Suprapubic skin (tissue), 4 donors: ENCODE measurements around the gene ST3GAL3. TPM values are rescaled to one million over a fixed set of nuclear protein-coding genes. Genes with fewer than 3 reads are reported as not detected.

Experiments used
- DNase-seq, 2 donors: peaks; one replicate each; pipeline ENCODE4 v3.0.0-alpha.2; 2019; ENCODE audit warnings: low spot score in 2 of 2
- H3K27ac ChIP-seq: fragments of 200-600 bp; sonication (generic); one replicate; pipeline ENCODE4 v1.5.1; 2019
- H3K27me3 ChIP-seq: fragments of 200-600 bp; sonication (generic); one replicate; pipeline ENCODE4 v1.5.1; 2019
- H3K36me3 ChIP-seq: fragments of 200-600 bp; sonication (generic); one replicate; pipeline ENCODE4 v1.5.1; 2019
- H3K4me1 ChIP-seq: fragments of 200-600 bp; sonication (generic); one replicate; pipeline ENCODE4 v1.5.1; 2019
- H3K4me3 ChIP-seq: fragments of 200-600 bp; sonication (generic); one replicate; pipeline ENCODE4 v1.5.1; 2019; ENCODE audit warnings: mild to moderate bottlenecking
- H3K9me3 ChIP-seq: fragments of 200-600 bp; sonication (generic); one replicate; pipeline ENCODE4 v1.5.1; 2019
- CTCF ChIP-seq, 2 donors: fragments of 200-600 bp in 1 of 2; fragments of 450-650 bp in 1 of 2; sonication (generic) in 1 of 2; IDR thresholded peaks; one replicate each; pipeline ENCODE4 v1.5.1; 2016 to 2019; ENCODE audit warnings: antibody characterized with exemption in 2 of 2, mild to moderate bottlenecking in 1 of 2, moderate library complexity in 1 of 2
- EP300 ChIP-seq: sonication (generic); formaldehyde crosslinking; IDR thresholded peaks from one replicate; pipeline ENCODE4 v1.6.1; 2017; ENCODE audit warnings: antibody characterized with exemption
- POLR2A ChIP-seq, 2 donors: fragments of 450-650 bp; IDR thresholded peaks; one replicate each; pipeline ENCODE4 v1.6.1; 2017; ENCODE audit warnings: antibody characterized with exemption in 2 of 2, mild to moderate bottlenecking in 2 of 2, moderate library complexity in 2 of 2
- POLR2AphosphoS5 ChIP-seq, 3 donors: sonication (generic); formaldehyde crosslinking; IDR thresholded peaks; one replicate each; pipeline ENCODE4 v1.6.1; 2017; ENCODE audit warnings: antibody characterized with exemption in 3 of 3
- WGBS: methylation state at CpG from one replicate; pipeline ENCODE4 v1.1.5; 2018; 5-methylcytosine and 5-hydroxymethylcytosine counted together
- total RNA-seq, 4 donors: library from RNA; depleted of rRNA; stranded (reverse); fragments of >200 nt; gene quantifications; one replicate each; pipeline ENCODE4 v1.1.0, GENCODE V29; 2016

Gene ST3GAL3
- total RNA-seq, 4 donors from 2014 or later, result 6.3 to 21.0 (median 9.9) TPM

GRCh38 chr1:43835082-43836021, 128.0 kb downstream of the ST3GAL3 start:
- no peak for TF ChIP-seq POLR2A (IDR thresholded peaks at IDR 0.05)
- no peak for TF ChIP-seq EP300
- no peak for TF ChIP-seq CTCF (IDR thresholded peaks at IDR 0.05)
- TF ChIP-seq POLR2AphosphoS5 (IDR thresholded peaks at IDR 0.05), result no peak
- Histone ChIP-seq H3K27me3 (no peaks in the 10 kb centered on the region), H3K27ac (peak overlapping the region; percentile 72), H3K4me3 (no peak overlapping the region), H3K9me3 (no peaks in the 10 kb centered on the region), H3K36me3 (no peaks in the 10 kb centered on the region), H3K4me1 (peaks cover 44% of the 10 kb centered on the region)
- no peak for DNase-seq
- WGBS, result 64% methylated on average over 11 of the region's 11 CpGs

DNA sequence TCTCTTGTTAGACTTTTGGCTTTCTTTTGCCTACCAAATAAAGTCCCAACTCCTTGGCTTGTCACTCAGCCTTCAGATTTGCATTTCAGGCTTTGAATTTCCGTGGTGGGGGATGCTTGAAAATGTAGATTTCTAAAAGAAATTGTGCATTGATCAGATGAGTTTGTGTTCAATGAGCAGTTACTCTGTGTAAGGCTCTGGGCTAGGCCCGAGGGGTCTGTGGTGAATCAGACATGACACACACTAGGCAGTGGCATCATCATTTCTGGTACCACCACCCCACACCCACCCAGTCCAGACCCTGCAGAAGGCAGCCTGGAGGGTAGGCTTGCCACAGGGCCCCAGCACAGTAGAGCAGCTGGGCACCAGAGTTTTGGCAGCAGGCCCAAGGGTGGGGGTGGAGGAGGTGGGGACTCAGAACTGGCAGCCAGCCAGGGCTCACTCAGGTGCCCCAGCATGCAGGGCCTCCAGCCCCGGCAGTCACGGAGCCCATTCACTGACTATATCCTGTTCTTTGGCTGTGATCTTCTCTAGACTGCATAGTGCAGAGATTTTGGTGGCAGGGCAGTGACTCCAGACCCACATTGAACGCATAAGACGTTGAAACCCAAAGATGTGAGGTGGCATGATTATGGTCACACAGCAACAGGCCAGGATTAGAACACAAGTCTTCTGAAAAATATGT, 129.1 kb downstream of the ST3GAL3 start:
- DNase-seq, result no peak
- no peaks in the 10 kb centered on the region for H3K27me3 ChIP-seq
- TF ChIP-seq EP300 (no peak), CTCF (IDR thresholded peaks at IDR 0.05) (no peak), POLR2AphosphoS5 (IDR thresholded peaks at IDR 0.05) (no peak), POLR2A (IDR thresholded peaks at IDR 0.05) (no peak)
- peak overlapping the region; percentile 72 for H3K27ac ChIP-seq
- H3K9me3 ChIP-seq, result no peaks in the 10 kb centered on the region
- no peaks in the 10 kb centered on the region for H3K36me3 ChIP-seq
- H3K4me3 ChIP-seq, result no peak overlapping the region
- 70% methylated on average over 4 of the region's 6 CpGs for WGBS
- peaks cover 44% of the 10 kb centered on the region for H3K4me1 ChIP-seq

DNA sequence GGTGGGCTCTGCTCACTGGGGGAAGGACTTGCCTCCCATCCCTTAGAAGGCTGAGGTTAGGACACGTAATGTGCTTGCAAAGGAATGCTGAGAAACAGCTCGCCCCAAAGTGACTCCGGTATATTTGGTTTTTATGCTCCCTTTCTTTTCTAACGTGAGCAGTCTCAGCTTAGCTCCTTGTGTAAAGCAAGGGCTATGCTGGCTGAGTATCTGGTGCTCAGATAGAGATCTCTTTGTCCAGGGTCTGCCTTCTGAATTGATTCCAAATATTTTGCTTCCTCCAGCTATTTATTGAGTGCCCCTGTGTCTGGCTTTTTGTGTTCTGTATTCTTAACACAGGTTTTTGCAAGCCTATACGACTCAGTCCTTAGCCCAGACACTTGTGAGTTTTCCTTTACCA, 131.7 kb downstream of the ST3GAL3 start:
- no peak for DNase-seq
- no peak overlapping the region for H3K27ac ChIP-seq
- peaks cover 6% of the 10 kb centered on the region for H3K36me3 ChIP-seq
- H3K27me3 ChIP-seq, result no peaks in the 10 kb centered on the region
- no peak overlapping the region for H3K4me3 ChIP-seq
- peaks cover 29% of the 10 kb centered on the region for H3K4me1 ChIP-seq
- TF ChIP-seq EP300, result no peak
- TF ChIP-seq CTCF (IDR thresholded peaks at IDR 0.05), result no peak
- no peak for TF ChIP-seq POLR2A (IDR thresholded peaks at IDR 0.05)
- no peak for TF ChIP-seq POLR2AphosphoS5 (IDR thresholded peaks at IDR 0.05)
- WGBS, result 78% methylated on average over 5 of the region's 5 CpGs
- no peaks in the 10 kb centered on the region for H3K9me3 ChIP-seq

DNA sequence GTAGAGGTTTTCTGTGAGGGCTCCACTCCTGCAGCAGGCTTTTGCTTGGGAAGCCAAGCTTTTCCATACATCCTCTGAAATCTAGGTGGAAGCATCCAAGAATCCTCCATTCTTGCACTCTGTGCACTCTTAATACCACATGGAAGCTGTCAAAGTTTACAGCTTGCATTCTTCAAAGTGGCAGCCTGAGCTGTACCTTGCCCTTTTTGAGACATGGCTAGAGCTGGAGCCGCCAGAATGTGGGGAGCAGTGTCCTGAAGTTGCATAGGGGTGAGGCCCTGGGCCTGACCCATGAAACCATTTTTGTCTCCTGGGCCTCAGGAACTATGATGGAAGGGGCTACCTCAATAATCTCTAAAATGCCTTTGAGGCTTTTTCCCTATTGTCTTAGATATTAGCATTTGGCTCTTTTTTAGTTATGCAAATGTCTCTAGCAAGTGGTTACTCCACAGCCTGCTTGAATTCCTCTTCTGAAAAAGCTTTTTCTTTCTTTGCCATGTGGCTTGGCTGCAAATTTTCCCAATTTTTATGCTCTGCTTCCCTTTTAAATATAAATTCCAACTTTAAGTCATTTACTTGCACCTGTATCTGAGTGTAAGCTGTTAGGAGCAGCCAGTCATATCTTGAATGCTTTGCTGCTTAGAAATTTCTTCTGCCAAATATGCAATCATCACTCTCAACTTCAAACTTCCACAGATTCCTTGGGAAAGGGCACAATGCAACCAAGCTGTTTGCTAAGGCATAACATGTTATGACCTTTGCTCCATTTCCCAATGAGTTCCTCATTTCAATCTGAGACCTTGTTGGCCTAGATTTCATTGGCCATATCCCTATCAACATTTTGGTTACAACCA, 134.2 kb downstream of the ST3GAL3 start:
- no peak overlapping the region for H3K4me3 ChIP-seq
- no peak for DNase-seq
- TF ChIP-seq POLR2AphosphoS5 (IDR thresholded peaks at IDR 0.05) (no peak), EP300 (no peak), POLR2A (IDR thresholded peaks at IDR 0.05) (no peak)
- no peak overlapping the region for H3K27ac ChIP-seq
- 100% methylated on average over 1 of the region's 1 CpG for WGBS
- no peaks in the 10 kb centered on the region for H3K9me3 ChIP-seq
- no peaks in the 10 kb centered on the region for H3K27me3 ChIP-seq
- H3K36me3 ChIP-seq, result peaks cover 6% of the 10 kb centered on the region
- peaks cover 5% of the 10 kb centered on the region for H3K4me1 ChIP-seq

DNA sequence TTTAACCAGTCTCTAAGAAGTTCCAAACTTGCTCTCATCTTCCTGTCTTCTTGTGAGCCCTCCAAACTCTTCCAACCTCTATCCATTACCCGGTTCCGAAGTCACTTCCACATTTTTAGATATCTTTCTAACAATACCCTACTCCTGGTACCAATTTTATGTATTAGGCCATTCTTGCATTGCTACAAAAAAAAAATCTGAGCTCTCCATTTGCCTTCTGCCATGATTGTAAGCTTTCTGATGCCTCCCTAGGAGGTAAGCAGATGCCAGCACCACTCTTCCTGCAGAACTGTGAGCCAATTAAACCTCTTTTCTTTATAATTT, 134.8 kb downstream of the ST3GAL3 start:
- H3K4me3 ChIP-seq, result no peak overlapping the region
- H3K27ac ChIP-seq, result no peak overlapping the region
- no peak for DNase-seq
- H3K9me3 ChIP-seq, result no peaks in the 10 kb centered on the region
- 97% methylated on average over 2 of the region's 2 CpGs for WGBS
- H3K4me1 ChIP-seq, result no peaks in the 10 kb centered on the region
- H3K27me3 ChIP-seq, result no peaks in the 10 kb centered on the region
- H3K36me3 ChIP-seq, result peaks cover 6% of the 10 kb centered on the region
- no peak for TF ChIP-seq CTCF (IDR thresholded peaks at IDR 0.05)
- TF ChIP-seq POLR2AphosphoS5 (IDR thresholded peaks at IDR 0.05), result no peak
- TF ChIP-seq POLR2A (IDR thresholded peaks at IDR 0.05), result no peak
- no peak for TF ChIP-seq EP300
